Inferior parietal cortex (tissue), 1 donor: ENCODE measurements around the gene HS3ST3A1.
"Not testable (repeated sequence)": the region's sequence is repeated elsewhere in the genome, so short reads cannot be mapped to it uniquely, and the experiment has no call there.

ENCODE experiments used
- DNase-seq: peaks from one replicate; pipeline ENCODE4 v3.0.0-alpha.2; 2016; ENCODE audit errors: extremely low spot score

Gene HS3ST3A1

GRCh38 chr17:13575922-13576419 lies 25.8 kb downstream of the HS3ST3A1 start:
- DNase-seq = no peak

- DNase-seq = no peak
Measured at GRCh38 chr17:13575466-13575865, 26.3 kb downstream of the HS3ST3A1 start.

- DNase-seq = no peak
Measured at GRCh38 chr17:13572581-13572980, 29.1 kb downstream of the HS3ST3A1 start.

- no peak for DNase-seq
Measured at GRCh38 chr17:13569398-13570123, 32.2 kb downstream of the HS3ST3A1 start.

- no peak for DNase-seq
Measured at GRCh38 chr17:13568582-13569397, 32.9 kb downstream of the HS3ST3A1 start.

GRCh38 chr17:13563866-13564265 lies 37.9 kb downstream of the HS3ST3A1 start:
- no peak for DNase-seq

- no peak for DNase-seq
Measured at GRCh38 chr17:13562271-13562800, 39.4 kb downstream of the HS3ST3A1 start.

GRCh38 chr17:13561606-13562270 lies 40.0 kb downstream of the HS3ST3A1 start:
- no peak for DNase-seq

- DNase-seq = no peak
Measured at GRCh38 chr17:13560935-13561334, 40.8 kb downstream of the HS3ST3A1 start.

GRCh38 chr17:13558588-13558987 lies 43.1 kb downstream of the HS3ST3A1 start:
- DNase-seq = no peak

GRCh38 chr17:13557077-13557476 lies 44.7 kb downstream of the HS3ST3A1 start:
- no peak for DNase-seq

- no peak for DNase-seq
Measured at GRCh38 chr17:13554231-13554630, 47.5 kb downstream of the HS3ST3A1 start.

- DNase-seq = no peak
Measured at GRCh38 chr17:13550291-13550690, 51.4 kb downstream of the HS3ST3A1 start.

- not testable (repeated sequence) for DNase-seq
Measured at GRCh38 chr17:13548576-13548975, 53.2 kb downstream of the HS3ST3A1 start.

GRCh38 chr17:13546851-13547250 lies 54.9 kb downstream of the HS3ST3A1 start:
- no peak for DNase-seq

GRCh38 chr17:13545941-13546340 lies 55.8 kb downstream of the HS3ST3A1 start:
- no peak for DNase-seq

- no peak for DNase-seq
Measured at GRCh38 chr17:13544765-13545164, 57.0 kb downstream of the HS3ST3A1 start.

GRCh38 chr17:13544292-13544691 lies 57.4 kb downstream of the HS3ST3A1 start:
- no peak for DNase-seq

GRCh38 chr17:13542636-13543035 lies 59.1 kb downstream of the HS3ST3A1 start:
- no peak for DNase-seq

- DNase-seq = no peak
Measured at GRCh38 chr17:13541032-13541480, 60.7 kb downstream of the HS3ST3A1 start.

- DNase-seq = no peak
Measured at GRCh38 chr17:13540546-13540945, 61.2 kb downstream of the HS3ST3A1 start.

GRCh38 chr17:13539421-13539820 lies 62.3 kb downstream of the HS3ST3A1 start:
- no peak for DNase-seq
